GM18502 (cell line): Measurements from ENCODE around the gene DGKQ.
"Not testable (repeated sequence)": the region's sequence is repeated elsewhere in the genome, so short reads cannot be mapped to it uniquely, and the experiment has no call there.

Experiments used
- ATAC-seq: cut with Tn5 transposase; IDR thresholded peaks from one replicate; pipeline ENCODE4 v1.9.1; 2021; ENCODE audit warnings: mild to moderate bottlenecking; ENCODE audit not compliant: unreplicated experiment, poor library complexity

The DGKQ gene

GRCh38 chr4:930028-930551 is 43.3 kb downstream of the DGKQ start:
- ATAC-seq: no peak

DNA sequence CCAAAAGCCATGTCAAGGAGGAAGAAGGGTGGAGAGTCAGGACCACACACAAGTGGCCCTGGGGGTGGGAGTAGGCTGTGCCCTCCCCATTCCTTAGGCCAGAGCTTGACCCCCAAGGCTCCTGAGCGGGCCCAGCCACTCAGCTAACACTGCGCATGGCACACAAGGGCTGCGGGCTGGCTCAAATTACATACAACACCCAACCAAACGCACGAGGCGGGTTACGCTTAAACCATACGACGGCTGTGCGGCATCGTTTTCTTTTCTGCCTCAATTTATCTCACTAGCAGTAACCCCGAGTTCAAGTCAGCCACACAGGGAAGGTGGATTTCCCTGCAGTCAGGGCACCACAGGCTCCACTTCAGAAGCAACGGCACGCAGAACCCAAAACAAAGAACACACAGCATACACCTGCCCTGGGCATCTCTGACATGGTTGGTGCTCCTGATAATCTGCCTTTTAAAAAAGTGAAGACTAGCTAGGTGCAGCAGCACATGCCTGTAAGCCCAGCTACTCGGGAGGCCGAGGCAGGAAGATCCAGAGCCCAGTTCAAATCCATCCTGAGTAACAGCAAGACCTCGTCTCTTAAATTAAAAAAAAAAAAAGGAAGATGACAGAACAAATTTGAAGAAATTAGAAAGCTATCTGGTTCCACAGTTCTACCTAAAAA is 44.1 kb downstream of the DGKQ start:
- ATAC-seq: no peak

DNA sequence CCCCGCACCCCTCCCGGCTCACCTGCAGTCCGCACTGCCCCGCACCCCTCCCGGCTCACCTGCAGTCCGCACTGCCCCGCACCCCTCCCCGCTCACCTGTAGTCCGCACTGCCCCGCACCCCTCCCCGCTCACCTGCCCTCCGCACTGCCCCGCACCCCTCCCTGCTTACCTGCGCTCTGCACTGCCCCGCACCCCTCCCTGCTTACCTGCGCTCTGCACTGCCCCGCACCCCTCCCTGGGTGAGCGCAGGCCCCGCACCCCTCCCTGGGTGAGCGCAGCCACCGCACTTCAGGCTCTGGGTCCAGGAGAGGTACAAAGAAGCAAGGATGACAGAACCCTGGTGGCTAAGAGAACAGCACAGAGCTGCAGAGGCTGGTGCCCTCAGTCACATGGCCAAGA is 45.8 kb downstream of the DGKQ start:
- not testable (repeated sequence) for ATAC-seq

DNA sequence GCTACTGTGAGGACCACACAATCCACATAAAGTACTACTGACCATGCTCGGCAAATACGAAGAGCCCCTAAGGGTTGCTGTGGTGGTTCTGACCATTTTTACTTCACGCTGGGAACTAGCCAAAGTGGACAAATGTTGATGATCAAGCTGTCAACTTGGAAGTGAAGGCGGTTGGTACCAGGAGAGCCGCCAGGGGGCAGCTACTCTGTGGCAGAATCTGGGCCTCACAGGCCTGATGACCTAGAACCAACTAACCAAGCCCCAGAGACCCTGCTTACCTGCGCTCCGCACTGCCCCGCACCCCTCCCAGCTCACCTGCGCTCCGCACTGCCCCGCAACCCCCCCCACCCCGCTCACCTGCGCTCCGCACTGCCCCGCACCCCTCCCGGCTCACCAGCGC is 46.8 kb downstream of the DGKQ start:
- no peak for ATAC-seq

- ATAC-seq: no peak
Observed at GRCh38 chr4:925771-926500, 47.4 kb downstream of the DGKQ start.

GRCh38 chr4:925171-925570 is 48.2 kb downstream of the DGKQ start:
- ATAC-seq: no peak

GRCh38 chr4:924107-925096 is 49.0 kb downstream of the DGKQ start:
- peak; percentile 49 for ATAC-seq

DNA sequence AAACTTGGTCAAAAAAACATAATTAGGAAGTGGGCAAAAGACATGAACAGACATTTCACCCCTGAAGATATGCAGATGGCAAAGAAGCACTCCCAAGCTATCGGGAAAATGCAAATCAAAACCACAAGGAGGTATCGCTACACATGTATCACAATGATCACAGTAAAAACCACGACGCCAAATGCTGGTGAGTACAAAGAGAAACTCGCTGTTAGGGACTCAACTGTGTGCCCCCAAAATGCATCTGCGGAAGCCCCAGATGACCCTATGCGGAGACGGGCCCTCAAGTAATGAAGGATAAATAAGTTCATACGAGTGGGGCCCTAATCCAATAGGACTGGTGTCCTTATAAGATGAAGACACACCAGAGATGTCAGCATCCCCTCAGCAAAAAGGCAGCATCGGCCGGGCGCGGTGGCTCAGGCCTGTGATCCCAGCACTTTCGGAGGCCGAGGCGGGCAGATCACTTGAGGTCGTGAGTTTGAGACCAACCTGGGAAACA is 51.5 kb downstream of the DGKQ start:
- peak; percentile 57 for ATAC-seq

DNA sequence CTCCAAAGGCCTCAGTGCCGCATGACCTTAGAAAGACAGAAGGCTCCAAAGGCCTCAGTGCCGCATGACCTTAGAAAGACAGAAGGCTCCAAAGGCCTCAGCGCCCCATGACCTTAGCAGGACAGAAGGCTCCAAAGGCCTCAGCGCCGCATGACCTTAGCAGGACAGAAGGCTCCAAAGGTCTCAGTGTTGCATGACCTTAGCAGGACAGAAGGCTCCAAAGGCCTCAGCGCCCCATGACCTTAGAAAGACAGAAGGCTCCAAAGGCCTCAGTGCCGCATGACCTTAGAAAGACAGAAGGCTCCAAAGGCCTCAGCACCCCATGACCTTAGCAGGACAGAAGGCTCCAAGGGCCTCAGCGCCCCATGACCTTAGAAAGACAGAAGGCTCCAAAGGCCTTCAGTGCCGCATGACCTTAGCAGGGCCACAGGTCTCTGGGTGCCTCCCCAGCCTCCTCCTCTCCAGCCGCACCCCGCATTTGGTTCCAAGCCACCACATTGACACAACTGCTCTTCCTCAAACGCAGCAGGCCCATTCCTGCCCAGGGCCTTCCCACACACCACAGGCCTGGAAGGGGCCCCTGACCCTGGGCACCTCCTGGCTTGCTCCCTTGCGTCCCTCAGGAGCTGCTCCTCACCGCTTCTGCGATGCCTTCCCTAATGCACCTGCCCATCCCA is 54.2 kb downstream of the DGKQ start:
- ATAC-seq: not testable (repeated sequence)

DNA sequence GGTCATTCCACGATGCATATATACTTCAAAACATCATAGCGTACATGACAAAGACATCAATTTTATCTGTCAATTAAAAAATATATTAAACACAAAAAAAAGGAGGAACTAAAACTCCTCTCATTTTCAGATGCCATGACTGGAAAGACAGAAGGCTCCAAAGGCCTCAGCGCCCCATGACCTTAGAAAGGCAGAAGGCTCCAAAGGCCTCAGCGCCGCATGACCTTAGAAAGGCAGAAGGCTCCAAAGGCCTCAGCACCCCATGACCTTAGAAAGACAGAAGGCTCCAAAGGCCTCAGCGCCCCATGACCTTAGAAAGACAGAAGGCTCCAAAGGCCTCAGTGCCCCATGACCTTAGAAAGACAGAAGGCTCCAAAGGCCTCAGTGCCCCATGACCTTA is 54.8 kb downstream of the DGKQ start:
- ATAC-seq: not testable (repeated sequence)

DNA sequence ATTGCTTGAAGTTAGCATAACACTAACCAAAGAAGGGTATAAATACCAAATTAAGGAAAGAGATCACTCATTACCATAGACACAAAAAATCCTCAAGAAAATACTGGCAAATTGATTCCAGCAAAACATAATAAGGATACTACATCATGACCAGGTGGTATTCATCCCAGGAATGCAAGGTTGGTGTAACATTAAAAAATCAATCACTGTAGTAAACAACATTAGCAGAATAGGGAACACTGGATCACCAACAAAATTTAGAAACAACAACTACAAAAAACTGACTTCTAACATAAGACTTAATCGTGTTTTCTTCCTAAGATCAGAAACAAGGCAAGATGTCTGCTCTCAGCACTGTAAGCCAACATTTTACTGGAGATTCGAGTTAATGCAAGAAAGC is 55.4 kb downstream of the DGKQ start:
- ATAC-seq: no peak

- ATAC-seq: no peak
Observed at GRCh38 chr4:917466-917865, 55.9 kb downstream of the DGKQ start.

DNA sequence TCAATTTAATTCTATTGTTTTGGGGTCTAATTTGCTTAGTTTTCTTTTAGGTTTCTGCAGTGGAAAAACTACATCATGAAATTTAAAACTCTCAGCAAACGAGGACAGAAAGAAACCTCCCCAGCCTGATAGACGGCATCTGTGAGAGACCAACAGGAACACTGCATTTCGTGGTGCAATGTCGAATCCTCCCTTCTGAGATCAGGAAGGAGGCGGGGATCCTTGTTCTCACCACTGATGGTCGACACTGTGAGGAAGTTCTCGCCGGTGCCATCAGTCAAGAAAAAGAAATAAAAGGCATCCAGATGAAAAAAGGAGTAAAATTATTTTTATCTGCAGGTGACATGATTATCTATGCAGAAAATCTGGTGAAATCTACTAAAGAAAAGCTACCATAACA is 57.8 kb downstream of the DGKQ start:
- no peak for ATAC-seq

DNA sequence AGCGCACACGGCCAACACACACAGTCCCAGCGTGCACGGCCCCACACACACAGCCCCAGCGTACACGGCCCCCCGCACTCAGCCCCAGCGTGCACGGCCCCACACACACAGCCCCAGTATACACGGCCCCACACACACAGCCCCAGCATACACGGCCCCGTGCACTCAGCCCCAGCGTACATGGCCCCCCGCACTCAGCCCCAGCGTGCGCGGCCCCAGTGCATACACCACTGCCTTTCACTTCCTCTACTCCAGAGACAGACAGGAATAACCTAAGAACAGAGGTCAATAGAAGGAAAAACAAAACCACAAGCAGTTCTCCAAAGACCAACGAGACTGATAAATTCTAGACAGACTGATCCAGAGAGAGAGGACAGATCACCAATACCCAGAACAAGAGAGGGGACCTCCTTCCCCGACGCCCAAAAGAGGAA is 58.3 kb downstream of the DGKQ start:
- ATAC-seq: no peak

DNA sequence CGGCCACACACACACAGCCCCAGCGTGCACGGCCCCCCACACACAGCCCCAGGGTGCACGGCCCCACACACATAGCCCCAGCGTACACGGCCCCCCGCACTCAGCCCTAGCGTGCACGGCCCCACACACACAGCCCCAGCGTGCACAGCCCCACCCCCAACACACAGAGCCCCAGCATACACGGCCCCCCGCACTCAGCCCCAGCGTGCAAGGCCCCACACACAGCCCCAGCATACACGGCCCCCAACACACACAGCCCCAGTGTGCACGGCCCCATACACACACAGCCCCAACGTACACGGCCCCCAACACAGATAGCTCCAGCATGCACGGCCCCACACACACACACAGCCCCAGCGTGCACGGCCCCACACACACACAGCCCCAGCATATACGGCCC is 58.8 kb downstream of the DGKQ start:
- ATAC-seq: no peak

DNA sequence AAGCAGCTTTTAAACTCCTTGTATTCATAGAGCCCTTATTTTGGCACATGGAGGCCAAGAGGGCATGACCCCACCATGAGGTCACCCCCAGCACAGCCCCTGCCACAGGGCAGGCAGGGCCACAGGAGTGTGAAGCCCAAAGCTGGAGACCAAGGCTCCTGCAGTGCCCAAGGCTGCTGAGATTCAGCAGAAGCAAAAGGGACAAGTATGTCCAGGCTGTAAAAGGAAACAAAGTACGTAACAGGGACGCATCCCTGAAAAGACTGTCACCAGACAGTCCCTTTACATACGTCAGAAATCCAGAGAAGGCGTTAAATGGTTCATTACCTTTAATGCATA is 60.1 kb downstream of the DGKQ start:
- ATAC-seq: no peak

DNA sequence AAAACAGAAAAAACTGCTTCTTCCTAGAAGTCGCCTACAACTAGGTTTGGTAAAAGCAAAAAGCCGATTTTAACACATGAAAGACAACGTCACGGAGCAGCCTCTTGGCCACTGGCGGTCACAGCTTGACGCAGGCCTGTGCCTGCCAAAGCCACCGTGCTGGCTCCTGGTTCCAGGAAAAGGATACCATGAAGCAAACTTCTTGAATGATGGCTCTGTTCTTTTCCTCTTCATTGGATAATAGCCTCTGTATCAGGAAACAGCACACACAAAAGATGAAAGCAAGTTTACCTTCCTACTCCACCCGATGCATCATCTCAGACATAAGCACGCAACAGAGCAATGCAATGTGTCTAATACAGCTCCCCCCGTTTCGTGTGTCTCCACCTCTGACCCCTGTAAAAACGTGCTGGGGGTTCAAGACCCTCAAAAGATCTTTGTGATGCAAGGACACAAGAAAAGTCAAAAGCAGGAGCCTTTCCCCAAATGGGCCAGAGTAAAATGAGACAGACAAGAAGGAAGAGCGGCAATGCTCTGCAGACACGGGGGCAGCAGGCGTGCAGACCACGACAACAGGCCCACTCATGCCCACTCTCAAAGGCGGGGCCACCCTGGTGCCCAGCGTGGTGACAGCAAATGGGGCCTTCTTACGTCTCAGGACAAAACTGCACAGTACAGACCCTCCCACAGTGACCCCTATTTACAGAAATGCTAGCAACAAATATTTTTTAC is 60.7 kb downstream of the DGKQ start:
- no peak for ATAC-seq

DNA sequence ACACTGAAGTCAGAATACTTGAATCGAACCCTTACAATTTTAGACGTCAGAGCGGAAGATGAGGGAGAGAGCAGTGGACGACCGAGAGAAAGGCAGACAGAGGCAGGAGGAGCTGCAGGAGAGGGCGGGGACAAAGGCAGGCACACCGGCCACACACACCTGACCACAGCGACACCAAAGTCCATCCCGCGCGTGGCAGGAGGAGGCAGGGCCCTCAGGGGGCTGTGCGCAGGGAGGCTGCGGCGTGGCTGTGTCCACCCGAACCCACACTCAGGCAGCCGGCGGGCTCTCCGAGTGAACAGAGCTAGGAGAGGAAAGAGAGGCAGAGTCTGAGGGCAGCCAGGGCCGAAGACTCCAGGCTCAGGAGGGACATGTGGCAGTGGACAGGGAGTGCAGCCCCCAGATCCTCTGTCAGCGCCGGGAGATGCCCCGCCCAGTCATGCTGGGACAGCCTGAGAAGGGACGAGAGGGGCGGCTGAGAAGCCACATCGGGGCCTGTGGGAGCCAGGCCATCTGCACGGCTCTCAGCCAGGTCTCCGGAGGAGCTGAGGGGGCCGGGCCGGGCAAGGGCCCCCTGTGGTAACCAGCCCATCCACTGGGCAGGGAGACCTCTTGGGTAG is 61.4 kb downstream of the DGKQ start:
- no peak for ATAC-seq

GRCh38 chr4:911221-911751 is 62.1 kb downstream of the DGKQ start:
- ATAC-seq: no peak
